Muscle layer of duodenum (tissue), 2 donors: ENCODE results near the gene DGKD.
A peak's percentile ranks its signal among the peaks of the same experiment; 100 is the strongest.

Source experiments
- H3K27ac ChIP-seq: one replicate; pipeline ENCODE4 v1.7.0; 2013; ENCODE audit warnings: mild to moderate bottlenecking, low read length
- H3K27me3 ChIP-seq: one replicate; pipeline ENCODE4 v1.7.0; 2013; ENCODE audit warnings: low read depth, mild to moderate bottlenecking, control low read depth, low read length
- H3K36me3 ChIP-seq, 2 donors: one replicate each; pipeline ENCODE4 v1.7.0; 2013; ENCODE audit warnings: low read length in 2 of 2, control low read depth in 1 of 2, mild to moderate bottlenecking in 1 of 2; ENCODE audit not compliant: insufficient read depth in 2 of 2, control insufficient read depth in 1 of 2
- H3K4me1 ChIP-seq, 2 donors: one replicate each; pipeline ENCODE4 v1.7.0; 2013; ENCODE audit warnings: low read length in 2 of 2, mild to moderate bottlenecking in 2 of 2, control low read depth in 1 of 2, moderate library complexity in 1 of 2; ENCODE audit not compliant: insufficient read depth in 2 of 2, control insufficient read depth in 1 of 2
- H3K4me3 ChIP-seq, 2 donors: one replicate each; pipeline ENCODE4 v1.7.0; 2013; ENCODE audit warnings: low read length in 2 of 2, low read depth in 1 of 2, mild to moderate bottlenecking in 1 of 2
- H3K9me3 ChIP-seq, 2 donors: one replicate each; pipeline ENCODE4 v1.7.0; 2013; ENCODE audit warnings: low read length in 2 of 2, control low read depth in 1 of 2, mild to moderate bottlenecking in 1 of 2; ENCODE audit not compliant: control insufficient read depth in 1 of 2
- donor health status: healthy.

DGKD gene

DNA sequence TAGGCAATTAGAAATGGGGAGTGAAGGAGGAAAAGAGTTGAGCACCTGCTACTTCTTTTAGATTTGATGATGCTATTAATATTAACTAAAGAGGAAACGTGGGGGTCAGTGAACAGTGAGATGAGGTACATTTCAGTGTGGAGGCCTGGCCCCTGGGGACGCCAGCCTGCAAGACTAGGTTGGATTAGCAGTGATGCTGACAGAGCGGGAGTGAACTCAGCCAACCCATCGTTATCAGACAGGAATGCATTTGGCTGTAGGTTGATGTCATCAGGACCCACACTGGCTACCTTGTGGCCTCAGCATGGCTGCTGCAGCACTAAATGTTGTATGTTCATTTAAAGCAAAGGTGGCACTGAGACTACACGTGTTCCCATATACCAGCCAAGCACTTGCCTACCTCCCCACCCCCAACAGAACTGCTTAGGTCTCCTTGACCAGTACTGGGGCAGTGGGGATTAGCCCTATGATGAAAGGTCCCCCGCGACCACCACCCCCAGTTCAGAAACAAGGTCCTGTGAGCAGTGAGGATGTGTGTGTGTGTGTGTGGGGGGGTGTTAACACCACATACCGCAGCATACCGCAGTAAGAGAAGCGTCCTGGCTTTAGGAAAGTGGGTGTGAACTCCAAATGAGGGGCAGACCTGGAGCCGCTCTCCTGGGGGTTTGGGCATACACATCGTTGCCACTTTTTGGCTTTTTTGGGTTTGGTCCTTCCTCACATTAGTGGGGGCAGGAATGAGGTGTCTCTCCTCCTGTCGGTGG lies 26.0 kb downstream of the DGKD start:
- Histone ChIP-seq H3K27ac (no peak overlapping the region), H3K4me3 (no peak overlapping the region), H3K9me3 (no peaks in the 10 kb centered on the region), H3K4me1 (peaks cover 0 to 10% of the 10 kb centered on the region in 2 donors), H3K36me3 (no peaks in the 10 kb centered on the region), H3K27me3 (no peaks in the 10 kb centered on the region)

DNA sequence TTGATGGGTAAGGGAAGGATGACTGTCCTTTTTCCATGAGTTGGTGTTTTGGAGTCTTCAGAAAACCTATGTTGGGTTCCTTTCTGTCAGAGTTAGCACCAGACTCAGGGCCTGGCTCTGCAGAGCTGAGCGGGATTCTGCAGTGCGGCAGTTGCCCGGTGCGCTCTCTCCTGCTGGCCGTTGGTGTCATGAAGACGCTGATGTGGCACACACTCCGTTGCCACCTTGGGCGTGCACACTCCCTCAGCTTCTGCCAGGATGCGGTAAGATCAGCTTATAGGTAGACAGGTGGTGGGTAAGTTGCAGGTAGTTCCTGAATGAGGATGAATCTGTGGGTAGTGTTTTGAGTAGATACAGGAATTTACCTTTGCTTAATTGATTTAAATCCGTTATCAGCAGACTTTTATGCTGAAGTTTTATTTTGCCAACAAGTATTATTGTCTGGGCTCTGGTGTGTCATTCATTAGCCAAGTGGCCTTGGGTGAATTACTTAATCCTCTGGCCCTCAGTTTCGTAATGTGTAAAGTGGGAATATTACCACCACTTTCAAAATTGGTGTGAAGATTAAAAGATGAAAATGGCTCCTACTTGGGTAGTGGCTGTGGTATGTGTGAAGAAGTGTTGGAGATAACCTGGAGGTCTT lies 26.8 kb downstream of the DGKD start:
- peaks cover 0 to 18% of the 10 kb centered on the region in 2 donors for H3K4me1 ChIP-seq
- no peaks in the 10 kb centered on the region for H3K27me3 ChIP-seq
- H3K27ac ChIP-seq, result no peak overlapping the region
- H3K36me3 ChIP-seq, result no peaks in the 10 kb centered on the region
- H3K4me3 ChIP-seq, result no peak overlapping the region
- H3K9me3 ChIP-seq, result no peaks in the 10 kb centered on the region

DNA sequence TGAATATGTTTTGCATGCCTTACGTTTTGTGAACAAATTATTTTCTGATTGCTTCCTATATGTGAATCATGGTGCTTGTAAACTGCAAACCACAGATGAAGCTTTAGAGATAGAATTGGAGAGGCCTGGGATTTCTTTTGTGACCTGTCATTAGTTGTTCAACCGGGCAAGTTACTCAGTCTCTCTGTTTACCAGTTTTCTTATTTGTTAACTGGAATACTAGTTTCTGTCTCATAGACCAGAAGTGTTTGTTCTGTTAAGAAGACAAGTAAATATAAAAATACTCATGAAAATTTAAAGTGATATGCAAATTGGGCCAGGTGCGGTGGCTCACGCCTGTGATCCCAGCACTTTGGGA lies 27.3 kb downstream of the DGKD start:
- H3K27ac ChIP-seq, result no peak overlapping the region
- H3K27me3 ChIP-seq, result no peaks in the 10 kb centered on the region
- H3K36me3 ChIP-seq, result no peaks in the 10 kb centered on the region
- H3K9me3 ChIP-seq, result no peaks in the 10 kb centered on the region
- no peak overlapping the region for H3K4me3 ChIP-seq
- peaks cover 0 to 19% of the 10 kb centered on the region in 2 donors for H3K4me1 ChIP-seq

DNA sequence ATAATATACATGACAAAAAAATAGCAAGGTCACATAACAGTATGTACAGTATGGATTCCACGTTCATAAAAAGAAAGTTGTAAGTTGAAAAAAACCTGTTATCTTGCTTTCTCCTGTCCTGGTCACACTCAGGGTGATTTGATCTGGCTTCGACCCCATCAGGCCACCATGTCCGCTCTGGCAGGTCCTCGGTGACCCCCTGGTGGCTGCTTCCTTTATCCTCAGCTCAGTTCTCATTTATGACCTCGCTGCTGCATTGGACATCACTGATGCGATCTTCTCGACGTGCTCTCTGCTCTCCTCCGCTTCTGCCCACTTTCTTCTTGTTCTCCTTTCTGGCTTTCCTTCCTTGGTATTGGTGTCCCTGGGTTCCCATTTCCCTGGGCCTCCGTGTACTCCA lies 29.7 kb downstream of the DGKD start:
- H3K4me3 ChIP-seq, result no peak overlapping the region
- no peaks in the 10 kb centered on the region for H3K9me3 ChIP-seq
- H3K27me3 ChIP-seq, result no peaks in the 10 kb centered on the region
- no peak overlapping the region for H3K27ac ChIP-seq
- H3K36me3 ChIP-seq, result no peaks in the 10 kb centered on the region
- H3K4me1 ChIP-seq, result peaks cover 5 to 35% of the 10 kb centered on the region in 2 donors

DNA sequence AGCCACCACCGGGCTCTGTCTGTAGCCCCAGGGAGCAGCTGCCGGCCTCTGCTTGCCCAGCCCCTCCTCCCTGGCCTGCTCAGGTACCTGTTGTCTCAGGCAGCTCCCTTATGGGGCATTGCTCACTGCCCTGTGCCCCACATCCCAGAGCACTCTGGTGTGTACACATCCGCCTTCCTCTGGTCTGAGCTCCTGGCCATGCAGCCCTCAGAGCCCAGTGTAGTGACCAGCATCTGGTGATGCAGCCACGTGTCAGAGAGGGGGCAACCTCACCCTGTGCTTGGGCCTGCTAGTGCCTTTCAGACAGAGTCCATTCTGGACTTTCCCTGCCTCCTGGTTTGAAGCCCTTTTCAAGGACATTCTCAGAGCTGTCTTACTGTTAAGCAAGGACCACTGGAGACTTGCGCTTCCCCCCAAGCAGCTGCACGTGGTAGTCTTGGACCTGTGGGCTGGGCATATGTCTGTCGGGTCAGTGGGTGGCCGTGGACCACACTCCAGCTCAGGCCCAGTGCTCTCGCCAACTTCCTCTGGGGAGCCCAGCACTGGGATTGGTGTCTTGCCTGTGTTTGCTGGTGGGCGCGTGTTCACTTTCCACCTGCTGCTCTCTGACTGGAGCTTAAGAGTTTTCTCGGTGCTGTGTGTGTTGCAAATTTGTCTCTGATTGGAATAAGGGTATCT lies 30.7 kb downstream of the DGKD start:
- peak overlapping the region; percentile 58 for H3K27ac ChIP-seq
- peaks cover 5 to 42% of the 10 kb centered on the region in 2 donors for H3K4me1 ChIP-seq

DNA sequence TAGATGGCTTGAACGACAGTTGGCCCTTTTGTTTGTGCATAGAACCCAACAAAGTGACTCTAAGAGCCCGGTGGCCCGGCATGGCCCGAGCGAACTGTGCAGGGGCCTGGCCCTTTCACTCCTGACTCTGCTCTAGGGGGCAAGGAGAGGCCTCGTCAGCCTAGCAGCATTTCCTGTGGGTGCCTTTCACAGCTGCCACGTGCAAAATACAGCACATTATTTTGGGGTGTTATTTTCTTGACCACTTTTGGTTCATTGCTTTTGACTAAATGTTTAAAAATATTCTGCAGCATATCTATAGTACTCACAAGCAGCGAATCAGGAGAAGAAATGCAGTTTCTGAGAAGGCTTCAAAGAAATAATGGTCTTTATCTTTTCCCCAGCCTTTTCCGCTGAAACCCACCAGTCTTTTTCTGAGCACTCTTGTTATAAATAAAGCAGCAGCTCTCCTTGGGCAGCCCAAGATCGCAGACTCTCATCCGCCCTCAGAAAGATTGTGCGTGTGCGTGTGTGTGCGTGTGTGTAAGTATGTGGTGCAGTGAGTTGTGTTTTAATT lies 31.3 kb downstream of the DGKD start:
- Histone ChIP-seq H3K9me3 (no peaks in the 10 kb centered on the region), H3K27me3 (no peaks in the 10 kb centered on the region), H3K4me3 (no peak overlapping the region), H3K36me3 (no peaks in the 10 kb centered on the region), H3K27ac (peak overlapping the region; percentile 58), H3K4me1 (peaks cover 5 to 42% of the 10 kb centered on the region in 2 donors)

More for the DNA sequence above, 30.7 kb downstream of the DGKD start:
- H3K9me3 ChIP-seq, result no peaks in the 10 kb centered on the region
- no peaks in the 10 kb centered on the region for H3K36me3 ChIP-seq
- H3K4me3 ChIP-seq, result no peak overlapping the region
- no peaks in the 10 kb centered on the region for H3K27me3 ChIP-seq

DNA sequence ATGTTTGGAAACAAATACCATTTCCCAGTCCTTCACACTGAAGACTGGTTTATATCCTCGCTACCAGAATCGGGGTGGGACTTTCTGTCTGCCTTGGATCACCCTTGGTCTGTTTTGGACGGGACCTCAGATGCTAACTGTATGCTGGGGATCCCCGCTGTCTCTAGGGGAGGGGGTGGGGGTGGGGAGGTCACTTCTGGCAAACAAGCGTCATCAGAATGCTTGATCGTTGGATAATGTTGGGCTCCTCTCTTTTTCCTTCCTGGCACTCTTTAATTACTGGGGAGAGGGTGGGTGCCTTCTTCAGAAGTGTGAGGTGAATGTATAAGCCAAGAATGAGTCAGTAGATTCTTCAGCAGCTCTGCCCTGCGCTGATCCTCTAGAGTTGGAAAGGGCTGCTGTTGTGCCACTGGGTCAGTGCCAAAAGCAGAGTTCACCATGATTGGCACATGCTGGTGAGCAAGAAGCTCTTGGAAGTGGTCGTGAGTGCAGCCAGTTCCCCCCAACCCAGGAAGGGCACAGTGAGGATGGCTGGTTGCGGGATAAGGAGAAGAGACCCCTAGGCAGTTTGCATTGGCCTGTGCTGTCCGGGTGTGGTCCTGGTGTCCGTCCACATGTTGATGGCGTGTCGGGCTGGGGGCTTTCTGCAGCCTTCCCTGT lies 32.2 kb downstream of the DGKD start:
- Histone ChIP-seq H3K9me3 (no peaks in the 10 kb centered on the region), H3K27ac (peak overlapping the region; percentile 58), H3K36me3 (no peaks in the 10 kb centered on the region), H3K27me3 (no peaks in the 10 kb centered on the region), H3K4me3 (peak overlapping the region in 1 of 2 donors; percentile 50), H3K4me1 (peaks cover 5 to 42% of the 10 kb centered on the region in 2 donors)

DNA sequence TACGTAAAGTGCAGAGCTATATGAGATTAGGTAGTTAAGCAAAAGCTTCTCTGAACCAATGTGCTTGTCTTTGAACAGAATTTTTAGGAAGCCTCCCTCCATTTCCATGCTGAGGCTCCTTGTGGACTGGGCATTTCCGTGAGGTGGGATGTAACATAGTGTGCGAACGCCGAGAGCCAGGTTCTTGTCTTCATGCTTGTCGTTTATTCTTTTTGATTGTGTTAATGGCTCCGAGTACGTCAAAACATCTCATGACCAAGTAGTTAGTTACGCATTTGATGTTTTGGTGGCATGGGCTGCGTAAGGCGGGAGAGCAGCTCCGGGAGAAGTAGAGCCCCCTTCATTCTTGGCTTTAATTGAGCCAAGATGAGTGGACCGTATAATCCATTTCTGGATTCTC lies 32.9 kb downstream of the DGKD start:
- Histone ChIP-seq H3K4me3 (peak overlapping the region in 1 of 2 donors; percentile 50), H3K36me3 (no peaks in the 10 kb centered on the region)

DNA sequence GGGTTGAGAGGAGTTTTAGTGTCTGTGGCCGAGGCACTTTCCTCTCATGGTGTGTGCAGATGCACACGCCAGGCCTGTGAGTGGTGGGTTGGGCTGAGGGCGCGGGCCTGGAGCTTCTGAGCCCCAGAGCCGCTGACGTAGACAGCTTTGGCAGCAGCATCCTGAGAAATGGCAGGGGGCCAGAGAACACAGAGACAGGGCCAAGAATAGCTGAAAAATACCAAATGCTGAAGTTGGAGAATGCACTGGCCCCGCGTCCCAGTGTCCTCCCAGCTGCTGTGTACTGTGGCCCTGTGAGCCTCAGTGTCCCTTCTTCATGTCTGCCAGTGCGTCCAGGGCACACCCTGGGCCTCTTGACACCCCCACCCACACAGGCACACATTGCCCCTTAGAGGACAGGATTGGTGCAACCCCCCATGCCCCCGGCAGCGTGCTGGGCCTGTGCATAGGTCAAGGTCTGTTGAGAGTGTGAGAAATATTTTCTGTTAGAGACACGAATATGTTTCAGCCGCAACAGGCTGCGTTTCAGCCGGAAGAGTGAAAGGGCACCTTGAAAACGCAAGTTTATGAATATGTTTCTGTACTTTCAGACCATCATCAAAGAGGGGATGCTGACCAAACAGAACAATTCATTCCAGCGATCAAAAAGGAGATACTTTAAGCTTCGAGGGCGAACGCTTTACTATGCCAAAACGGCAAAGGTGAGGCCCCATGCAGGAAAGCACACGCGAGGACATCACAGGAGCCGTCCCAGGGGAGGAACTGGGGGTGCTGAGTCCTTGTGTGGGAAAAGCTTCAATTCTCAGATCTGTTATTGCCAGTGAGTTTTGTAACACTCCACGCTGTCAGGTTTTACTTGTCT lies 33.6 kb downstream of the DGKD start:
- Histone ChIP-seq H3K4me3 (peak overlapping the region; percentile 24 to 50), H3K27me3 (no peaks in the 10 kb centered on the region), H3K9me3 (no peaks in the 10 kb centered on the region), H3K36me3 (no peaks in the 10 kb centered on the region), H3K27ac (peak overlapping the region; percentile 86), H3K4me1 (peaks cover 5 to 42% of the 10 kb centered on the region in 2 donors)

More for the DNA sequence above, 32.9 kb downstream of the DGKD start:
- H3K27ac ChIP-seq, result peak overlapping the region; percentile 58
- no peaks in the 10 kb centered on the region for H3K9me3 ChIP-seq
- peaks cover 5 to 42% of the 10 kb centered on the region in 2 donors for H3K4me1 ChIP-seq
- H3K27me3 ChIP-seq, result no peaks in the 10 kb centered on the region

DNA sequence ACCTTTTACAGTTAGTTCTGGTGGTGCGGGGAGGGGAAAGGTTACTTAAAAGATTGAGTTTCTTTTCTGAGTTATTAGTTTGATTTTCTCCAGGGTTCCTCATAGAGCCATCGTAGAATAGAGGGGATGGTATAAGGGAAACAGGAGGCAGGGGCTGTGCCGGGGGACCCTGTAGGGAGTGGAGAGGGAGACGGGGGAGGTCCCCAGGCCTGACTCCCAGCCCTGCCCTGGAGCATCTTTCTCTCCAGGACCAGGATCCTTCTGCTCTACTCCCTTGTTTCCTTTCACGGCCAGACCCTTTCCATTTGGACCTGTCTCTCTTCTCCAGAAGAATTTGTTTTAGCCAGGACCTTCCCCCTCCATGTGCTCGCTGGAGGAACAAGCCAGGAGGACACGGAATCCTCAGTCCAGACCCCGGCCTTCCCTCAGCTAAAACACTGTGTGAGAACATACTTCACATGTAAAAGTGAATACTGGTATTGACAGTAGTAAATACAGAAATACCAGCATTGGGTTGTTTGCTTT lies 35.4 kb downstream of the DGKD start:
- Histone ChIP-seq H3K36me3 (peaks cover 0 to under 1% of the 10 kb centered on the region in 2 donors), H3K4me1 (peaks cover 5 to 39% of the 10 kb centered on the region in 2 donors), H3K27ac (no peak overlapping the region), H3K9me3 (no peaks in the 10 kb centered on the region), H3K4me3 (no peak overlapping the region), H3K27me3 (no peaks in the 10 kb centered on the region)
